H1 (cell line): ENCODE measurements around the gene METTL14. TPM values are rescaled to one million over a fixed set of nuclear protein-coding genes. Genes with fewer than 3 reads are reported as not detected.
"Not testable (repeated sequence)": the region's sequence is repeated elsewhere in the genome, so short reads cannot be mapped to it uniquely, and the experiment has no call there.

Experiments
- CTCF ChIA-PET: fragments of 300-600 bp; sonication (Branson Sonifier 250); formaldehyde crosslinking; loops from one replicate; lab custom pipeline; 2021; ENCODE audit not compliant: partially characterized antibody; lab: Charles Lee
- POLR2A ChIA-PET: fragments of 300-600 bp; sonication (Branson Sonifier 250); formaldehyde crosslinking; loops from one replicate; lab custom pipeline; 2021; ENCODE audit warnings: inconsistent platforms; ENCODE audit not compliant: partially characterized antibody; lab: Charles Lee
- DNase-seq, 2 experiments: peaks; one replicate each; pipeline versions ENCODE4 v3.0.0 to v3.0.0-alpha.2; 2010 to 2022; ENCODE audit warnings: low spot score in 2 of 2, low read depth in 1 of 2, mixed read lengths in 1 of 2
- FAIRE-seq: peaks from 2 replicates; lab custom pipeline; 2011; peaks lifted over from hg19 to GRCh38; lab: Jason Lieb, UNC
- H2AFZ ChIP-seq: 2 replicates; pipeline ENCODE4 v1.8.1; 2012; ENCODE audit warnings: low read length, inconsistent platforms
- H2AK5ac ChIP-seq: 2 replicates; pipeline ENCODE4 v1.6.1; 2013; ENCODE audit warnings: low read depth, low read length
- H2BK120ac ChIP-seq: replicated peaks from 2 replicates; pipeline ENCODE3; 2013; ENCODE audit warnings: low read depth, low read length, inconsistent platforms
- H2BK12ac ChIP-seq: 2 replicates; pipeline ENCODE4 v1.6.1; 2013; ENCODE audit warnings: low read depth, low read length
- H2BK15ac ChIP-seq: 2 replicates; pipeline ENCODE4 v1.6.1; 2013; ENCODE audit warnings: low read length
- H2BK20ac ChIP-seq: 2 replicates; pipeline ENCODE4 v1.6.1; 2013; ENCODE audit warnings: low read length
- H2BK5ac ChIP-seq: 2 replicates; pipeline ENCODE4 v1.6.1; 2013; ENCODE audit warnings: low read depth, low read length
- H3K14ac ChIP-seq: 2 replicates; pipeline ENCODE4 v1.6.1; 2013; ENCODE audit warnings: inconsistent platforms; ENCODE audit not compliant: insufficient read length
- H3K18ac ChIP-seq: 2 replicates; pipeline ENCODE4 v1.6.1; 2013; ENCODE audit warnings: low read length; ENCODE audit errors: extremely low read depth
- H3K23ac ChIP-seq: 2 replicates; pipeline ENCODE4 v1.6.1; 2013; ENCODE audit warnings: inconsistent platforms; ENCODE audit not compliant: insufficient read length
- H3K23me2 ChIP-seq: 2 replicates; pipeline ENCODE4 v1.6.1; 2013; ENCODE audit warnings: low read depth, low read length
- H3K27ac ChIP-seq: 2 replicates; pipeline ENCODE4 v1.6.1; 2011; ENCODE audit warnings: low read depth, low read length, inconsistent platforms
- H3K27me3 ChIP-seq, 4 experiments: replicated peaks in 1 of 4; 1 replicate in 1 of 4; 2 replicates in 3 of 4; pipeline versions ENCODE4 v1.6.1 to v1.8.1; 2011 to 2013; ENCODE audit warnings: low read length in 3 of 4, mild to moderate bottlenecking in 3 of 4, inconsistent platforms in 2 of 4, mixed read lengths in 2 of 4, moderate library complexity in 1 of 4; ENCODE audit not compliant: control insufficient read depth in 3 of 4, insufficient read depth in 3 of 4; ENCODE audit errors: extremely low read depth in 1 of 4
- H3K36me3 ChIP-seq, 4 experiments: 2 replicates each; pipeline versions ENCODE4 v1.6.1 to v1.8.1; 2011 to 2013; ENCODE audit warnings: mild to moderate bottlenecking in 4 of 4, low read length in 3 of 4, moderate library complexity in 2 of 4, control low read depth in 1 of 4, inconsistent platforms in 1 of 4; ENCODE audit not compliant: insufficient read depth in 4 of 4, control insufficient read depth in 2 of 4
- H3K4ac ChIP-seq: replicated peaks from 2 replicates; pipeline ENCODE3; 2013; ENCODE audit warnings: low read length, low read depth, mixed read lengths, inconsistent platforms; ENCODE audit not compliant: insufficient read length
- H3K4me1 ChIP-seq, 4 experiments: replicated peaks in 1 of 4; 1 replicate in 1 of 4; 2 replicates in 3 of 4; pipeline versions ENCODE4 v1.6.1 to v1.8.1; 2011 to 2013; ENCODE audit warnings: low read length in 3 of 4, inconsistent platforms in 2 of 4, mixed read lengths in 1 of 4; ENCODE audit not compliant: insufficient read depth in 4 of 4, control insufficient read depth in 3 of 4
- H3K4me2 ChIP-seq, 2 experiments: 2 replicates each; pipeline versions ENCODE4 v1.6.1 to v1.8.1; 2011 to 2013; ENCODE audit warnings: low read depth in 2 of 2, low read length in 2 of 2, control low read depth in 1 of 2, inconsistent platforms in 1 of 2, mild to moderate bottlenecking in 1 of 2; ENCODE audit not compliant: insufficient read depth in 1 of 2
- H3K4me3 ChIP-seq, 4 experiments: fragments of 200-600, 300-600 bp in 1 of 4; sonication (generic), shearing (Covaris generic), sonication (Bioruptor Twin) in 1 of 4; 2 replicates each; pipeline versions ENCODE4 v1.5.1 to v1.8.1; 2011 to 2016; ENCODE audit warnings: low read length in 4 of 4, low read depth in 3 of 4, control low read depth in 2 of 4, inconsistent platforms in 2 of 4, mild to moderate bottlenecking in 2 of 4, mixed read lengths in 1 of 4, moderate library complexity in 1 of 4; ENCODE audit not compliant: insufficient read depth in 2 of 4; ENCODE audit errors: extremely low read depth in 1 of 4
- H3K56ac ChIP-seq: replicated peaks from 2 replicates; pipeline ENCODE3; 2013; ENCODE audit warnings: low read depth, mild to moderate bottlenecking, mixed read lengths, low read length, inconsistent platforms; ENCODE audit not compliant: insufficient read length
- H3K79me1 ChIP-seq: 2 replicates; pipeline ENCODE4 v1.6.1; 2013; ENCODE audit warnings: low read depth, low read length, control low read depth
- H3K79me2 ChIP-seq, 2 experiments: 2 replicates each; pipeline versions ENCODE4 v1.6.1 to v1.8.1; 2012 to 2013; ENCODE audit warnings: low read length in 2 of 2, mild to moderate bottlenecking in 2 of 2, inconsistent platforms in 1 of 2; ENCODE audit not compliant: insufficient read depth in 2 of 2, control insufficient read depth in 1 of 2
- H3K9ac ChIP-seq, 4 experiments: replicated peaks in 1 of 4; 1 replicate in 1 of 4; 2 replicates in 3 of 4; pipeline versions ENCODE4 v1.6.1 to v1.8.1; 2011 to 2013; ENCODE audit warnings: low read depth in 3 of 4, low read length in 3 of 4, control low read depth in 2 of 4, mild to moderate bottlenecking in 2 of 4, moderate library complexity in 2 of 4, inconsistent platforms in 1 of 4; ENCODE audit errors: extremely low read depth in 1 of 4
- H3K9me3 ChIP-seq, 2 experiments: 2 replicates each; pipeline versions ENCODE4 v1.6.1 to v1.8.1; 2012 to 2013; ENCODE audit warnings: mild to moderate bottlenecking in 2 of 2, moderate library complexity in 2 of 2, control low read depth in 1 of 2, inconsistent platforms in 1 of 2, low read depth in 1 of 2, low read length in 1 of 2, mixed read lengths in 1 of 2; ENCODE audit not compliant: insufficient read depth in 2 of 2
- H4K20me1 ChIP-seq, 2 experiments: replicated peaks in 1 of 2; 2 replicates each; pipeline versions ENCODE3 to v1.8.1; 2011 to 2013; ENCODE audit warnings: inconsistent platforms in 2 of 2, low read length in 2 of 2, mild to moderate bottlenecking in 1 of 2; ENCODE audit not compliant: insufficient read depth in 2 of 2, control insufficient read depth in 1 of 2
- H4K5ac ChIP-seq: 2 replicates; pipeline ENCODE4 v1.6.1; 2013; ENCODE audit warnings: low read length, low read depth, mixed read lengths, inconsistent platforms; ENCODE audit not compliant: insufficient read length
- H4K8ac ChIP-seq: 2 replicates; pipeline ENCODE4 v1.8.0; 2013; ENCODE audit warnings: mild to moderate bottlenecking, moderate library complexity, low read length, inconsistent platforms; ENCODE audit not compliant: insufficient read depth; ENCODE audit errors: extremely low read depth
- H4K91ac ChIP-seq: replicated peaks from 2 replicates; pipeline ENCODE3; 2013; ENCODE audit warnings: low read length, mixed read lengths, inconsistent platforms; ENCODE audit not compliant: insufficient read length
- CEBPB ChIP-seq: IDR thresholded peaks from 2 replicates; pipeline ENCODE4 v1.6.1; 2012; ENCODE audit warnings: low read depth, low read length
- NANOG ChIP-seq: IDR thresholded peaks from 2 replicates; pipeline ENCODE4 v1.6.1; 2011; ENCODE audit warnings: low read length, low read depth, mild to moderate bottlenecking, inconsistent platforms; ENCODE audit not compliant: insufficient read depth, poor library complexity, severe bottlenecking
- SIN3A ChIP-seq, 2 experiments: IDR thresholded peaks in 1 of 2; conservative IDR thresholded peaks in 1 of 2; 2 replicates each; pipeline ENCODE4 v1.6.1; 2011 to 2012; ENCODE audit warnings: low read length in 2 of 2, improper control_type of control experiment in 1 of 2, low read depth in 1 of 2, mild to moderate bottlenecking in 1 of 2
- WGBS, 2 experiments: shearing (Covaris generic) in 1 of 2; methylation state at CpG; one replicate each; pipeline versions ENCODE4 v1.1.6 to v1.1.7; 2013 to 2015; ENCODE audit warnings: low lambda C conversion rate in 2 of 2, mixed read lengths in 2 of 2, inconsistent platforms in 1 of 2, low coverage in 1 of 2, missing lambda C conversion rate in 1 of 2; ENCODE audit not compliant: insufficient replicate concordance in 2 of 2, insufficient coverage in 1 of 2, insufficient read length in 1 of 2; ENCODE audit errors: extremely low coverage in 1 of 2, missing lambda C conversion rate in 1 of 2; 5-methylcytosine and 5-hydroxymethylcytosine counted together
- polyA plus RNA-seq, 7 experiments: library from polyadenylated mRNA; depleted of rRNA in 3 of 7; stranded (reverse) in 5 of 7; unstranded in 2 of 7; fragments of >200 nt in 5 of 7; fragments of 200-250 nt in 2 of 7; gene quantifications; 1 replicate in 5 of 7; 2 replicates in 1 of 7; 4 replicates in 1 of 7; pipeline versions ENCODE4 v1.2.1 to v1.2.3, GENCODE V29; 2011 to 2013; ENCODE audit warnings: missing spikeins in 2 of 7, mixed read lengths in 2 of 7
- total RNA-seq: library from RNA; stranded (reverse); fragmentation: NEBNext Ultra II Directional; extraction: Animal tissue kit (Norgen Biotek cat#: 25700); gene quantifications from 2 replicates; pipeline ENCODE4 v1.2.1, GENCODE V29; 2021

Gene METTL14
- total and polyA plus RNA-seq, 2 of the 8 experiments (the other 6 are each of a cell fraction or from before 2014, with no cell fraction given) = 8.8 to 57.3 TPM

GRCh38 chr4:118669220-118669619 lies 16.0 kb upstream of the METTL14 start:
- H4K20me1 ChIP-seq, H2AK5ac ChIP-seq, H2AFZ ChIP-seq, H2BK120ac ChIP-seq, H3K9ac ChIP-seq, H2BK5ac ChIP-seq, H3K14ac ChIP-seq, H2BK20ac ChIP-seq, H4K91ac ChIP-seq, H3K4me2 ChIP-seq, CTCF ChIA-PET, POLR2A ChIA-PET, H3K79me1 ChIP-seq, H3K56ac ChIP-seq, H3K23me2 ChIP-seq, H3K27me3 ChIP-seq, H3K27ac ChIP-seq, H3K4ac ChIP-seq, H4K8ac ChIP-seq, H4K5ac ChIP-seq, H3K79me2 ChIP-seq, H3K9me3 ChIP-seq, H2BK12ac ChIP-seq, H3K4me1 ChIP-seq, H3K36me3 ChIP-seq, H3K4me3 ChIP-seq, H2BK15ac ChIP-seq, H3K23ac ChIP-seq, H3K18ac ChIP-seq, FAIRE-seq: not testable (repeated sequence)
- peak; percentile 66 to 86 for DNase-seq
- 62% methylated on average over 1 of the region's 1 CpG; no CpG with 5 or more reads in 1 of the 2 experiments for WGBS, 2 experiments
- TF ChIP-seq NANOG = peak; percentile 33
- peak; percentile 49 to 66; a peak in 1 of 4 replicates for TF ChIP-seq SIN3A (conservative IDR thresholded peaks at IDR 0.05 in 1 of 2, IDR thresholded peaks at IDR 0.05 in 1 of 2; ENCODE audit: low read depth in 1 of 2, low read length in 2 of 2)
- peak; percentile 56 for TF ChIP-seq CEBPB
